CD4-positive, alpha-beta T cell treated with Interleukin-17A for 1 hour (primary cell): ENCODE data around the gene CNTD1.
"Not testable (repeated sequence)": the region's sequence is repeated elsewhere in the genome, so short reads cannot be mapped to it uniquely, and the experiment has no call there.

Experiments
- DNase-seq: peaks from one replicate; pipeline ENCODE4 v3.0.0-alpha.2; 2020

Gene CNTD1

GRCh38 chr17:42846594-42847280, 48.1 kb downstream of the CNTD1 start:
- no peak for DNase-seq

DNA sequence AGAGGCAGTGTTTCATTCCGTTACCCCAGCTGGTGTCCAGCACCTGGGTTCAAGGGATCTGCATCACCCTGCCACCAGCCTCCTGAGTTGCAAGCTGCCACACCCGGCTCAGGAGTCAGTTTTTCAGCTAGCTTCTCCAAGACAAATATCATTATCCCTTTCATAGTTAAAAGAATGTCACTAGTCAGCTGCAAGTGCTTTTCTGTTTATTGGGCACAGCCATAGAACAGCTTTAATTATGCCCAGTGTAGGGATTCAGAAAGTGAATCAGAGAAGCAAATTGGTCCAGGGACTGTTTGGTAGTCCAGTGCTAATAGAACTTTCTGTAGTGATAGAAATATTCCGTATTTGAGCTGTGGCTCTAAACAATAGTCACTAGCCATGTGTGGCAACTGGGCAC, 49.4 kb downstream of the CNTD1 start:
- no peak for DNase-seq

- no peak for DNase-seq
Observed at GRCh38 chr17:42849031-42849430, 50.4 kb downstream of the CNTD1 start.

GRCh38 chr17:42849451-42850181, 51.0 kb downstream of the CNTD1 start:
- DNase-seq = no peak

DNA sequence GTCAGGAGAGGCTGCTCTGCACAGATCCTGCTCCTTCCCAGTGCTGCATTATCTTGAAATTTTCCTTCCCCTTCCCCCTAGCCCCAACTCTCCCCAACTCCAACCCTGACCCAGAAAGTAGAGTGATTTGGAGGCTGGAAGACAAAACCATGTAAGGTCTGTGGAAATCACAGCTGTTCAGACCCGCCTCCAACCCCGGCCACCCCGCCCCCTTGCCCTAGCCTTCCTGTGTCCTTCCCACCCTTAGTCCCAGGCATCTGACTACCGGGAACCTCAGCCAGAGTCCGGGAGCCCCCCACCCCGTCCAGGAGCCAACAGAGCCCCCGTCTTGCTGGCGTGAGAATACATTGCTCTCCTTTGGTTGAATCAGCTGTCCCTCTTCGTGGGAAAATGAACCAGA, 52.3 kb downstream of the CNTD1 start, which contains the start of gene AOC3:
AOC3 (plus strand) TSS at position 246 of the 400 bp plus-strand sequence; CDS start at position 391, 145 bp downstream.
- no peak for DNase-seq

DNA sequence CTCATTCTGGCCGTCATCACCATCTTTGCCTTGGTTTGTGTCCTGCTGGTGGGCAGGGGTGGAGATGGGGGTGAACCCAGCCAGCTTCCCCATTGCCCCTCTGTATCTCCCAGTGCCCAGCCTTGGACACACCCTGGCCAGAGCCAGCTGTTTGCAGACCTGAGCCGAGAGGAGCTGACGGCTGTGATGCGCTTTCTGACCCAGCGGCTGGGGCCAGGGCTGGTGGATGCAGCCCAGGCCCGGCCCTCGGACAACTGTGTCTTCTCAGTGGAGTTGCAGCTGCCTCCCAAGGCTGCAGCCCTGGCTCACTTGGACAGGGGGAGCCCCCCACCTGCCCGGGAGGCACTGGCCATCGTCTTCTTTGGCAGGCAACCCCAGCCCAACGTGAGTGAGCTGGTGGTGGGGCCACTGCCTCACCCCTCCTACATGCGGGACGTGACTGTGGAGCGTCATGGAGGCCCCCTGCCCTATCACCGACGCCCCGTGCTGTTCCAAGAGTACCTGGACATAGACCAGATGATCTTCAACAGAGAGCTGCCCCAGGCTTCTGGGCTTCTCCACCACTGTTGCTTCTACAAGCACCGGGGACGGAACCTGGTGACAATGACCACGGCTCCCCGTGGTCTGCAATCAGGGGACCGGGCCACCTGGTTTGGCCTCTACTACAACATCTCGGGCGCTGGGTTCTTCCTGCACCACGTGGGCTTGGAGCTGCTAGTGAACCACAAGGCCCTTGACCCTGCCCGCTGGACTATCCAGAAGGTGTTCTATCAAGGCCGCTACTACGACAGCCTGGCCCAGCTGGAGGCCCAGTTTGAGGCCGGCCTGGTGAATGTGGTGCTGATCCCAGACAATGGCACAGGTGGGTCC, 52.9 kb downstream of the CNTD1 start:
- not testable (repeated sequence) for DNase-seq

GRCh38 chr17:42852351-42852750, 53.7 kb downstream of the CNTD1 start:
- DNase-seq = no peak

- DNase-seq = no peak
Observed at GRCh38 chr17:42853004-42853403, 54.3 kb downstream of the CNTD1 start.

DNA sequence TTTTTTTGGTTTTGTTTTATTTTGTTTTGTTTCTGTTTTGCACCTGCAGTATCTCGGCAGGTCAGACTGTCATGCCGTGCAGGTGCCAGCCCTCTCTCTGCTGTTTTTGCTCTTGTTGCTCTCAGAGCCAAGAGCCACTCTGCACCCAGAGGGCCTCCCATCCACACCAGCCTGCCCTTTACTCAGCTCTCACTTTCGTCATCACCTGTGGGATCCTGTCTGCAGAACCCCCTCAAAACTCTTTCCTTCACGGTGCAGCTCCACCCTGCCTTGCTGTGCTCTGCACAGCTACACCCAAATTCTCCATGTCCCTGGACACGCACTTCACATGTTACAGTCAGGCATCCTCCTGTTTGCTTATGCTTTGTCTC, 54.9 kb downstream of the CNTD1 start:
- DNase-seq = no peak

DNA sequence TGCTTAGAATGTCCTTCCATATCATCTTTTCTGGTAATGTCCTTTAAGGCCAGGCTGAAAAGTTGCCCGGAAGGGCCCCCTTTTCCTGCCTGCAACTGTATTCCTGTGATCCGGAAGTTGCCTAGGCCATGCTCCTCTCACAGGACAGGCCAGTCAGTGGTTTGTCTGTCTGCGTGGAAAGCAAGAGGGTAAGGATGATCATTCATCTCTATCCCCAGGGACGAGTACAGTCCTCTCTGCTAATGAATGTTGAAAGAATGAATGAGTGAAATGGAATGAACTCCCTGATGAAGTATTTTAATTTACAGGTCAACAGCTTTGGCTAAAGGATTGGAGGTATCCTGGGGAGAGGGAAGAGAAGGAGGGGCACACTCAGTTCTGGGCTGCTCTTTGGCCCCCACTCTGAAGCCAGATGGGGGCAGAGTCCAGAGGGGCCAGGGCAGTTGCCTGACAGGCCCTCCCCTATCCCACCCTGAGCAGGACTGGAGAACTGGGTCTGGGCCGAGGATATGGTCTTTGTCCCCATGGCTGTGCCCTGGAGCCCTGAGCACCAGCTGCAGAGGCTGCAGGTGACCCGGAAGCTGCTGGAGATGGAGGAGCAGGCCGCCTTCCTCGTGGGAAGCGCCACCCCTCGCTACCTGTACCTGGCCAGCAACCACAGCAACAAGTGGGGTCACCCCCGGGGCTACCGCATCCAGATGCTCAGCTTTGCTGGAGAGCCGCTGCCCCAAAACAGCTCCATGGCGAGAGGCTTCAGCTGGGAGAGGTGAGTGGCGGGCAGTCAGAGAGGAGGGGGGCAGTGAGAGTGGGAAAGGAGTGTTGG, 55.5 kb downstream of the CNTD1 start:
- DNase-seq = no peak

- no peak for DNase-seq
Observed at GRCh38 chr17:42855048-42855596, 56.5 kb downstream of the CNTD1 start.

DNA sequence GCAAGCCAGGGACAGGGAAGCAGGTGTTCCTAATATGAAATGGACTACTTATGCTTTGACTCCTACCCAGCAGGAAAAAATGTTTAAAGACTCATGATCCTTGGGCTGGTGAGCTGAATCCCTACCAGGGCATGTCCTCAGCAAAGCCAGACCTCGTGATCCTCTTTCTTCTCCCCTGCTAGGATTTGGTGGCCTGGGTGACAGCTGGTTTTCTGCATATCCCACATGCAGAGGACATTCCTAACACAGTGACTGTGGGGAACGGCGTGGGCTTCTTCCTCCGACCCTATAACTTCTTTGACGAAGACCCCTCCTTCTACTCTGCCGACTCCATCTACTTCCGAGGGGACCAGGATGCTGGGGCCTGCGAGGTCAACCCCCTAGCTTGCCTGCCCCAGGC, 57.4 kb downstream of the CNTD1 start:
- DNase-seq = not testable (repeated sequence)

DNA sequence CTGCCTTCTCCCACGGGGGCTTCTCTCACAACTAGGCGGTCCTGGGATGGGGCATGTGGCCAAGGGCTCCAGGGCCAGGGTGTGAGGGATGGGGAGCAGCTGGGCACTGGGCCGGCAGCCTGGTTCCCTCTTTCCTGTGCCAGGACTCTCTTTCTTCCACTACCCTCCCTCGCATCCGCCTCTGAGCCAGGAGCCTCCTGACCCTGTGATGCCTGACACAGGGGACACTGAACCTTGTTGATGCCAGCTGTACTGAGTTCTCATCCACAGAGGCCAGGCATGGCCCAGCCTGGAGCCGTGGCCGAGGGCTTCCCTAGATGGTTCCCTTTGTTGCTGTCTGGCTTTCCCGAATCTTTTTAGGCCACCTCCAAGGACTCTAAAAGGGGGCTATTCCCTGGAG, 57.9 kb downstream of the CNTD1 start:
- not testable (repeated sequence) for DNase-seq

DNA sequence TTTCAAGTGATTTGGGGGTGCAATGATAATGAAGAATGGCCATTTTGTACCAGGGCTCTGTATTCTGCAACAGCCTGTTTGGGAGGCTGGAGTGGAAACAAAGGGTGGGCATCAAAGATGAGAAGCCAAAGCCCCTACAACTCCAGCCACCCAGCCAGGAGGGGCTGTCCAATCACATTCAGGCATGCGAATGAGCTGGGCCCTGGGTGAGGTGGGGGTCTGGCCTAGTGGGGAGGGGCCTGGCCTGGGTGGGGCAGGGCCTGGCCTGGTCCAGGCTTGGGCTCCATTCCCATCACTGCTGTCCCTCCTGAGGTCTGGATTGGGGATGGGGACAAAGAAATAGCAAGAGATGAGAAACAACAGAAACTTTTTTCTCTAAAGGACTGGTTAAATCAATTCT, 58.7 kb downstream of the CNTD1 start:
- DNase-seq = no peak
